NCI-H2227 (cell line): ENCODE data around the gene DACH2.

Experiments used
- DNase-seq: peaks from one replicate; lab custom pipeline; 2025; ENCODE audit not compliant: unreplicated experiment; lab: John Stamatoyannopoulos, UW

Gene DACH2

DNA sequence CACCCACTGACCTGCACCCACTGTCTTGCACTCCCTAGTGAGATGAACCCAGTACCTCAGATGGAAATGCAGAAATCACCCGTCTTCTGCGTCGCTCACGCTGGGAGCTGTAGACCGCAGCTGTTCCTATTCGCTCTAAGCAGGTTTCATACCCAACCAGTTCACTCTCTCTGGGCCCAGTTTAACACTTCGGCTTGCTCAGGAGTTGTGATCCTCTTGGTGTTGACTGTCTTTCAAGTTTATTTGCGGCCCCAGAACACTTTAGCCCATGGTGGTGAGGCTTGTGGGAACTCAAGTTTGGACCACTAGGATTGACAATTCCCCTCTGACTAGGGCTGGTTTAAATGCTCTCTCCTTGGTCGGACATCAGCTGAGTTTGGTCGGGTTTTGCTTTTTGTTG, 147.0 kb downstream of the DACH2 start:
- no peak for DNase-seq

DNA sequence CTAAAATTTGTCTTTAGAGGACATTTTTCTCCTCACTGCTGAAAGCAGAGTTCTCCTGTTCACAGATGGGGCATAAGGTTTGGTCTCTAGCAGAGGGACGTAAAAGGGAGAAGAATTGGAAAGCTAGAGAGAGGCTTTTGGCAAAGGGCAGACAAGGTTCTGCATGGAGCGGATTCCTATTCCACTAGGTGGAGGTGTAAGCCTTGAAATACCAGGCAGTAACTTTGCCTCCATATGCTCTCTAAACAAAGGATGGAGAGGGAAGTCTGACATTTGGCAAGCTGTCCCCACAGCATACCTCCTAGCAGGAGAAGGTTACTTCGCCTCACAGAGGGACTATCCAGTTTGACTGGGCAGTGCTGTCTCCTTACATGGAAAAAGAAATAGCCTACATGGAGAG, 174.7 kb downstream of the DACH2 start:
- DNase-seq, result no peak

DNA sequence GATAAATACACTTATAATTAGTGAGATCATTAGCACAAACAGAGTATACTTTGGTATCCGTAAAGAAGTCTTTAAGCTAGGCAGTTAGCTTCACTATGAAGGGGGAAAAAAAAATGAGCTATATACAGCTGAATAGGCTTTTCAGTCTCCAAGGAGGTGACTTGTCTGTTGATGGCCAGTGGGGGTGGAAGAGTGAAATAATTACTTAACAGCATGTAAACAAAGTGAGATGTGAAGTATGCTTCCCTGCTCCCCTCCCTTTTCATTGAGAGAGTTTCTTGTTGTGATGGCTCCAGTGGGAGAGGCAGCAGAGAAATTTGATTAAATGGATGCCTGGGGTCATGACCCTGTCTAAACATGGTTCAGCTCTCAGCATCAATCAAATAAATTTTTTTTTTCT, 180.9 kb downstream of the DACH2 start:
- no peak for DNase-seq

DNA sequence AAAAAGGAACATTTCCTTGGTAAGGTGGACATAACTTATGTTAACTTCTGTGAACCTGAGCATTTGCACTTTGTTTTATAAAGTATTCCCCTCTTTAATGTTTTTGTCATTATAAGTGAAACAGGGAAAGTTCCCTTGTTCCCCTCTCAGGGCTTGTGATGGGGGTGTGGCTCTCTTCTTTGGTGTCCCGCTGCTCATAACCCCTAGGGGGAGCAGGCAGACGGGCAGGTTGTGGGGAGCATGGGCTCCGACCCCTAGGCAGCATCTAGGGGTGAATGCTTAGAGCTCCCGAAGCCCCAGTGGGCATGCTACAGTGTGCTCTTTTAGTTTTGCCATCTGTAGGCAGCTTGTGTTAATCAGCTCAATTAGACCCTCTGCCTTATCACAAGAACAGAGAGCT, 200.4 kb downstream of the DACH2 start:
- DNase-seq, result no peak

DNA sequence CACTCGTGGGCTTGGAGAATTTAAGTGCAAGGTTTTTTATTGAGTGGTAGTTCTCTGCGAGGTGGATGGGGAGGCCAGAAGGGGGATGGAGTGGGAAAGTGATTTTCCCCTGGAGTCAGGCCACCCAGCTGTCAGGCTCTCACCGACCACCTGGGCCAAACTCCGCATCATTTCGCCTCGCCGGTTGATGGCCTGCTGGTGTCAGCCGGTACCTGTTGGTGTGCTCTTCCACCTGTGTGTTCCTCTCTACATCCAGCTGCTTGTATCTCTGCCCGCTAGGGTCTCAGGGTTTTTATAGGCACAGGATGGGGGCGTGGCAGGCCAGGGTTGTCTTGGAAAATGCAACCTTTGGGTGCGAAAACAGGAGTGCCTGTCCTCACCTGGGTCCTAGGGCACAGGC, 200.9 kb downstream of the DACH2 start:
- no peak for DNase-seq

DNA sequence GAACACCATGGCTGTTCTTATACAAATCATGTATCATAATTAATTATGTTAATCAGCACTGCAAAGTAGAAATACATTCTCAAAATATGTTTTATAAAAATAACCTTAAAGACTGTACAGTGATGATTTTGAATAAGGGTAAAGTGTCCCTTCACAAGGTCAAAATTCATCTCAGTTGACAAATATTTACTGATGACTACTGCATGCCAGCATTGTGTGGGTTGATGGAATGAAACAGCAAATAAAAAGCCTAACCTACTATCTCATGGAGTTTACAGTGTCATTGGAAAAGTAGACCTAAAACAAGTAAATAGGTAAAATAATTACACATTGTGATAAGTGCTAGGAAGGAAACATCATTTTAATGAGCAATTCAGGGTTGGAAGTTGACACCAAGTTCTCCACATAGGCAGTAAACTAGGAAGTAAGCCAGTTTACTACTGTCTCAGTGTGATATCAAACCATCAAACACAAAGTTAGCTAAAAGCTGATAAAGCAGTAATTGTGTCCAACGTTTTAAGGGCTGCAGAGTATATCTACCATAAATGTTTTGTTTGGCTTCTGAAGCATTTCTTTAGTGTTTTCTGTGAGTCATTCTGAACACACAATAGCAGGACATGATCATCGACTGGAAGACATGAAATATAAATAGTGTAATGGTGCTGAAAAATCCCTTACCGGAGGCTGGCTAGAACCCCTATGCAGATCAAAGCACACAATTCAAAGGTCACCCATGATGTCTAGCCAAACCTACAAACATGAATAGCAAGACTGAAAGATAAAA, 221.8 kb downstream of the DACH2 start:
- DNase-seq, result no peak

DNA sequence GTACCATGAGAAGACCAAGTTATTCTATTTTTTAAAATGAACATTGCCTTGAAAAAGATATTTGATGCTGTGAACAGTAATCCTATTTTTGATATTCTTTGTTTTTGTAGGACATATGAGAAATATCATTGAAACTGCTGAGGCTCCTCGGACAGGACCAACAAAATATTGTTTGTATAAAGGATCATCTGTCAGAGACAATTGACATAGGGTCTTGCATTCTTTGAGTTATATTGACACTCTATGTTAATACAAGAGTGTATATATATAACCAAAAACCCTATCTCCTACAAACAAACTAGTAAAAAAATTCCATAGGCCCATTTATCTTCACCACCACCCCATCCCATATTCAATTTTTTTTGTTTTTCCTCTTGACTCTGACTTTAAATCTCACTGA, 222.7 kb downstream of the DACH2 start:
- no peak for DNase-seq

DNA sequence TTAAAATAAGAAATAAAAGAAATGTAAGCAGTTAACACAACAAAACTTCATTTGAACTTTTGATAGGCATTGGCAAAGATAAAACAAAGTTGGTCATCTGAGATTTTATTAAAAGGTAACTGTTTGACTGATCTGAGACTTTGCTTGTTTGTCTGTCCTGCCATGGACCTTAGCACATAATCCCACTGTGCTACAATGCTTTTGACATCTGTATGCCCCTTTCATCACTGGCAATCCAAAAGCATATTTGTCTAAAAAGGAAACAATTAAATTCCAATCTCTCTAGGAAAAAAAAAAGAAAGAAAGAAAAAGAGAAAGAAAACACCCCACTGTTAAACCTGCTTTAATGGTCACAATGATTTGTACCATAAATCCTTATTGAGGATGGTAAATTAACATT, 231.0 kb downstream of the DACH2 start:
- no peak for DNase-seq

DNA sequence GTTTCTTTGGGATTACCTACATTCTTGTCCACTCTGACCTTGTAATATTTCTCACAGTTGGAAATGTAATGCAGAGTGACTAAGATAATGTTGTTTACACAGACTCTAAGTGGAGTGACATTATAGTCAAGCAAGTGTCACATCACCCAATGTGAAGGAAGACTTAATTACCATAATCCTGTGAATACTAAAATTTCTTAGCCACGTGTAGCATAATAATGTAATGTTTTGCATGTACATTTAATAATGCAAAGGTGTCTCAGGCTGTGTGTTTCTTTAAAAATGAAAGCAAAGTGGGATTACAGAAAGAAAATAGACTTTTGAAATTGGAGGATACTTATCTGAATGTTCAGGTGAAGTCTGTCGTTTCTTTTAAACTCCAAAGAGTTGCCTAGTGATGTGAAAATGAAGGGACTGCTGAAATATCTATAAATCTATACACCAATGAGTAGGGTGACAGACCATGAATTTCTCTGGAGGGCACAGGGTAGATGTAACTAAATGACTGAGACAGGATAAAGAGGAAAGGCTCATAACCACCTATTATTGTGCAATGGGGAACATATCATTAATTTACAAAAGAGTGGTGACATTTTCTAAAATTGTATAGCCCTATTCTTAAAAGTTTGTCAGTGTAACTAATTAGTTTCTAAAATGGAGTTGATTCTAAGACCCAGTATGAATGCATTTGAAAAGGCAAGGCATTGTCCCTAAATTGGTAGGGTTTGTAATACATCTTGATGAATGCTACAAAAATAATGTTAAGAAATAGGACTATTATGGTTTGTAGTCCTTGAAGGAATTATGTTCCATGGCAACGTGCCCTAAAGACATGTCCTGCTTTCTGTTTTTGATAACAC, 235.7 kb downstream of the DACH2 start:
- no peak for DNase-seq

DNA sequence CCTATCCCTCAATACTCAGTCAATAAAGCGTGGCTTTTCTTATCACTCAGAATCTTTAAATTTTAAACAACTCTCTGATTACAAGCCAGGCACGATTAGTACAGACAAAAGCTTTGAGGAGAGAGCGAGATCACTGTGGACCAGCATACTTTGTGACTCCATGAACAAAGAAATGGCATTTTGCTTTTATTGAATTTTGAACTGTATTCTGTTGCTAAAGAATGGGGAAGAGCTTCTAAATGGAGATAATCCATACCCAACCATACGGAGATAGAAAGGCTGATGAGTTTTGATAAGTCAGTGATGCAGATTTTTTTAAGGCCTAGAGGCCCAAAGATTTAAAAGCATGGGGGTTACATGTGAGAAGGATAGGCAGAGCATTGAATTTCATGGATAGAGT, 259.1 kb downstream of the DACH2 start:
- DNase-seq, result no peak

DNA sequence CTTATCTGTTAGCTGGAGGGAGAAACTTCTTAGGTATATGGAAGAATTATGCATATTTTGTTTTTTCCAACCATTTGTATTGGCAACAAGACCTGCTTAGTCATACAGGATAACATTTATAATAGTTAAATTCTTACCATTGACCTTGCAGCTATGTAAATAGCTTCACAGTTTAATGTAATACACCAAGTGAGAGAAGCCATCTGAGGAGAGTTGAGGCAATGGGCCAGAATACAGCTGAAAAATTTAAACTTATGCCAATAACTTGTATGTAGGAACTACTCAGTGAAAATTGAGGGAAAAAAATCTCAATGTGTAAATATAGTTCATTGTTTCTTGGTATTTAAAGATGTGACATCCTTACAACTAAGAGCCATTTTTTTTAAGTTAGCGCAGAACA, 273.5 kb downstream of the DACH2 start:
- DNase-seq, result no peak

DNA sequence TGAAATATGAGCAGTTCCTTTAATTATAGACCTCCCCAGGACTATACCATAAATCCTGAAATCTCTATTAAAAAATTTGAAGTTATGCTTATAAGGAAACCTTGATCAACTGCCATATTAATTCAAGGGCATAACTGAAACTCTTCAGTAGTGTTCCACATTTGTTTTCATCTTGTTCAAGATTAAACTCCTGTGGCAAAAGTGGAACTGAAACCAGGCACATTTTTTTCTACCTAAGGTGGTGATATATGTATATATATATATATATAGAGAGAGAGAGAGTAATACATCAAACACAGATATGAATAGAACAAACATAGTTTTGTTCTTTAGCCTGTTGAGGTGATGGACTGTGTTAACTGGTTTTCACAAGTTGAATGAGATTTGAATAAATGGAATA, 287.9 kb downstream of the DACH2 start:
- no peak for DNase-seq

DNA sequence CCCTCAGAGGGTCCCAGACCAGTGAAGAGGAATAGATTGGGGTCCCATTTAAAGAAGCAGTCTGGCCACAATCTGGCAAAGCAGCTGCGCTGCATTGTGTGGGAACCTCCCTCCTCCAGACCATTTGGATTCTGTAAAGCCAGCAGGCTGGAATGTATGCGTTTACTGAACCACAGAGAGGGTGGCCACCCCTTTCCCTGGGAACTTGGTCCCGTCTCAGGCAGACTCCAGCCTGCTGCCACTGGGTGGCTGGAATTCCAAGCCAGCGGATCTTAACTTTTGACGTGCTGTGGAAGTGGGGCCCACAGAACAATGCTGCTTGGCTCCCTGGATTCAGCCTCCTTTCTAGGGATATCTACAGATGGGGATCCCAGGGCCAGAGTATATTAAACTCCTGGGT, 307.2 kb downstream of the DACH2 start:
- DNase-seq, result no peak

DNA sequence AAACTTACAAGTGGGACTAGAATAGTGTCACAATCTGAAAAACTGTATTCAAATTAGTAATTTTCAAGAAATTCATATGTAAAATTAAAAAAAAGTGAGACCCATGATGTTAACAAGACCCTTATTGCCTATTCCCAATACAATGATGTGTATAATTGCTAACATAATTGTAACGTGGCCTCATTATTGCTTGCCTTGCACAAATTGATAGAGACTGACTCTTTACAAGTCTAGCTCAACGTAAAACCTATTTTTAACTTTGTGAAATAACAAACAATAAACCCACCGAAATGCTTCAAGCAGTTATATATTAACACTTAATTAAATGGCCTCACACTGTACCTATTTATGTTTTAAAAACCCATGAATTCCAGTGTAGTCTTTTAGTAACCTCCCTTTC, 312.5 kb downstream of the DACH2 start:
- DNase-seq, result no peak

DNA sequence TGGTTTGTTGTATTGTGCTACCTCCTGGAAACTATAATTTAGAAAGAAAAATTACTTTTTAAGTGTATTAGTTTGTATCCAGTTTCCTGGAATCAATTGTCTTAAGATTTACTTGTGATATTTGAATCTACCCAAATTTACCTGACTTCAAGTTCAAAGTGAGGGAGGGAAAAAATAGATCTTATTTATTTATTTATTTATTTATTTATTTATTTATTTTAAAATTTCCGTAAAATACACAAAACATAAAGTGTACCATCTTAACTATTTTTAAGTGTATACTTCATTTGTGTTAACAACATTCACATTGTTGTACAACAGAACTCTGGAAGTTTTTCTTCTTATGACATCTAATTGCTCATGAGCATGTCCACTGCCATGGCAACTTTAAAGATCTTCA, 356.0 kb downstream of the DACH2 start:
- no peak for DNase-seq

DNA sequence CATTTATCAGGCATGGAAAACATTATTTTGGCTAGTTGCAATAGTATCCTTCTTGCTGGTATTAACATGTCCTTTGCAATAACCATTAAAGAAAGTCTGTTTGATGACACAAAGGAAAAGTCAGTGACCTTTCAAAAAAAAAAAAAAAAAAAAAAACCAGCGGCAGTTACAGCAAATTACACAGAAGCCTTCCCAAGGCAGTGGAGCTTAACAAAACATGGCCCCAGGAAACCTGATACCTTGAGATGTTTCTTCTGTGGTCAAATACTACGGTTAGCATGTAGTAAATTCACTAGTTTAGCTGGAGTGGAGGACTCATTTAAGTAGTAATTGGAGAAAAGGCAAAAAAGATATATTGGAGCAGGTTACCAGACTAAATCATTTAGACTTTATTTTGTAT, 359.1 kb downstream of the DACH2 start:
- DNase-seq, result no peak

DNA sequence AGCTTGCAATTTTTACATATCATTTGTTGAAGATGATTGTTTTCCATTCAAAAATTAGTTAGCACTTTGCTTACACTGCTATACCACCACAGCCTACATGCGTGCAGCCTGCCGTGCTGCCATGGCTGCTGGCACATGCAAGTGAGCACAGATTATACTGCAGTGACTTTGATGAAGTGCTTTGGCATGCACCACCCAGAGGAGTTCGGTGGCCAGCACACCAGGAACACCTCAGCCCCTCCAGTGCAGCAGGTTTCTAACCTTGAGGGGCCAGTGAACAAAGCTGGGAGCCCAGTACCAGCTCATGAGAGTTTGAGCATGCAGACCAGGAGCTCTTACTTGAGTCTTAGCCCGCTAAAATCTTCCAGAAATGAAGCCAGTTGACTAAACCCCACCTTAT, 431.5 kb downstream of the DACH2 start:
- no peak for DNase-seq

DNA sequence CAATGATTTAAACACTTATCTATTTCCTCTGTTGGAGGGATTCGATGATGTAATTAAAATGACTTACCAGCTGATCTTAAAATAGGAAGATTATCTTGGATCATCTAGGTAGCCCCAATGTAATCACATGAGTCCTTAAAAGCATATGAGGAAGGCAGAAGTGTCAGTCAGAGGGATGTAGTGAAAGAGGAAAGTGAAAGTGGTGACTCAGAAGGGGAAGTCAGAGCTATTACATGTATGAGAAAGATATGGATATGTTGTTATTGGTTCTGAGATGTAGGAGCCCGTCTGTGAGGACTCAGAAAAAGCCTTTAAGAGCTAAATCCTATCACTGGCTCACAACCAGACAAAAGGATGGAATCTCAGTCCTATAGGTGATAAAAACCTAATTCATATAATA, 456.4 kb downstream of the DACH2 start:
- no peak for DNase-seq

DNA sequence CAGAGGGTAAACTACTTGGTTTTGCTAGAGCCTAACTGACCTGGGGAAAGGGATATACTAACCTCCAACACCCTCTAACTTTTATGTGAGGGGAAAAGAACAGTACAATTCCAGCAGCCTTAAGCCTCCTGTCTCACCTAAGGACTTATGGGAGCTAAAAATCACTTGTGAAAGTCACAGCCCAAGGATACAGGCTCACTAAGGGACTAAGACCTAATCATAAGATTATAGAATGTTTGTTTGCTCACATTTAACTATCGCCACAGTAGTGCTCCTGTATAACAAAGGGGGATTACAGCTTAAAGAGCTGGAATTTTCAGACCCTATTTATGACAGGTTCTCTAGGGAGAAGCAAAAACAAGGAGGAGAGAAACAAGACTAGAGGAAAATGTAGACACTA, 548.7 kb downstream of the DACH2 start:
- DNase-seq, result no peak

DNA sequence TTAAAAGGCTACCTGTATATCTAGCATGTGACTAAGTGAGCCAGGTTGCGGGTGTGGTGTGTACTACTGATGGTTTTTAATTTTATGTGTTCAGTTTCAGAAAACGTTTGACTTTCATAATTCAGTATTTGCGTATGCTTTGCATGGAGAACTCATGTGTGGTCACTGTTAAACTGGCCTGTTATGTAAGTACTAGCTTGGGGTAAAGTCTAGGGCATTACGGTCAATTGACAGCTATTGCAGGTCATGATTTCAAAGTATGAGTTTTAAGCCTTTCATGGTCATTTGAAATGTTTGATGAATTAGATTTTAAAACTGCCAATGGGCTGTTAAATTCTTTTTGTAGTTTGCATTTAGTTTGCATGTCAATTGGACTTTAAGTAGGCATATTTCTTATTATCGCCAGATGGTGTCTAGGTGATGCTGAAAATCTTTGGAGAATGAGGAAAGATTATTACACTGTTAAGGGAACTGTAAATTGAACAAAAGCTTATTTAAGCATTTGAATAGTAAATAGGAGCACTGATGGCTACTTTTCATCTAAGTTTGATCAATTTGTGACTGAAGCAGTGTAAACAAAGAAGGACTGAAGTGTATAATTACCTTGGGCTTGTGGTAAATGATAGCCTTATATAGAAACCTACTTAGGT, 563.4 kb downstream of the DACH2 start:
- DNase-seq, result no peak

DNA sequence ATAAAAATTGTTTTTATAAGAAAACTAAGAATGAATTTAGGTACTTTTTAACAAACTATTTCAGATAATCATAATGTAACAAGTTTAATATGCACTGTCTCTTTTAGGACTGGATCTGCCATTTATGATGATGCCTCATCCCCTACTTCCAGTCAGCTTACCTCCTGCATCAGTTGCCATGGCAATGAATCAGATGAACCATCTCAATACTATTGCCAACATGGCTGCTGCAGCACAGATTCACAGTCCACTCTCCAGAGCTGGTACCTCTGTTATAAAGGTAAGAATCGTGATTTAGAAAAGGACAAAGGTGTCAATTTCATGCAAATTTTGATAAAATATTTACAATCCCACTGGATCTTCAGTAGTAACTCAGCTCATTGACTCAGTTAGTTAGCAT, 566.2 kb downstream of the DACH2 start:
- DNase-seq, result no peak

DNA sequence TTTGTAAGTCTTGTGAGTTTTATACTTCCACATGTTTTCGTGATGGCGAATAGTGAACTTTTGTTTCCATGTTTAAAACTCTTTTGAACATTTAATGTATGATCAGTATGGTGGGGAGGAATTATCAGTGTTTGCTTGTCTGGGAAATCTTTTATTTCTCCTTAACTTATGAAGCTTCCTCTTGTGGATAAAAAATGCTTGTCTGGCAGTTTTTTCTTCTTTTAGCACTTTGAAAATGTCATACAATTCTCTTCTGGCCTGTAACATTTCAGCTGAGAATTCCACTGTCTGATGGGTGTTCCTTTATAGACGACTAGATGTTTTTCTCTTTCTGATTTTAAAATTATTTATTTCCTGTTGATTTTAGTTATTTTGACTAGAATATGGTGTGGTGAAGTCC, 576.0 kb downstream of the DACH2 start:
- DNase-seq, result no peak
